AG04450 (cell line): ENCODE measurements around the gene LENEP. TPM values are rescaled to one million over a fixed set of nuclear protein-coding genes. Genes with fewer than 3 reads are reported as not detected.

Experiments used
- CTCF ChIA-PET: fragments of 300-600, 350-600 bp; formaldehyde crosslinking; extraction: SDS; loops from one replicate; lab custom pipeline; 2022; ENCODE audit warnings: antibody characterized with exemption, inconsistent platforms; lab: Charles Lee
- POLR2A ChIA-PET: fragments of 350-600 bp; formaldehyde crosslinking; extraction: SDS; loops from one replicate; lab custom pipeline; 2021; ENCODE audit warnings: antibody characterized with exemption, inconsistent platforms; lab: Yijun Ruan, JAX
- DNase-seq: peaks from one replicate; pipeline ENCODE4 v3.0.0-alpha.2; 2011; ENCODE audit warnings: low read depth, low spot score
- H3K27ac ChIP-seq: one replicate; pipeline ENCODE4 v1.5.1; 2012; ENCODE audit warnings: low read depth, low read length, control low read depth
- H3K27me3 ChIP-seq: one replicate; pipeline ENCODE4 v1.6.0; 2012; ENCODE audit warnings: low read length; ENCODE audit not compliant: control insufficient read depth, insufficient read depth
- H3K4me3 ChIP-seq: 2 replicates; pipeline ENCODE4 v1.5.1; 2011; ENCODE audit warnings: mild to moderate bottlenecking, low read depth, low read length, control low read depth
- H3K9me3 ChIP-seq: 2 replicates; pipeline ENCODE4 v1.5.1; 2012; ENCODE audit warnings: low read length; ENCODE audit not compliant: control insufficient read depth, insufficient read depth
- CTCF ChIP-seq: IDR thresholded peaks from 2 replicates; pipeline ENCODE4 v1.5.1; 2011; ENCODE audit warnings: low read depth, low read length, control low read depth, inconsistent platforms
- polyA plus RNA-seq: library from polyadenylated mRNA; depleted of rRNA; stranded (reverse); fragments of >200 nt; gene quantifications from 2 replicates; pipeline ENCODE4 v1.2.3, GENCODE V29; 2011

LENEP gene
- polyA plus RNA-seq, 1 experiment: not detected

GRCh38 chr1:155000726-155001424 is 7.5 kb downstream of the LENEP start:
- H3K27ac ChIP-seq: peak overlapping the region; percentile 84
- H3K9me3 ChIP-seq: no peaks in the 10 kb centered on the region; the same call in 1 of the 2 replicates
- H3K4me3 ChIP-seq: peak overlapping the region; percentile 76
- POLR2A ChIA-PET: interaction anchor here (1.3 to 2.0 kb wide), 2 partner anchors 30 to 40 kb away, joined by 4 read pairs; partner anchors contain the start of gene SHC1
- H3K27me3 ChIP-seq: no peaks in the 10 kb centered on the region
- CTCF ChIA-PET: interaction anchor here (0.5 to 2.5 kb wide), 6 partner anchors 14 to 46 kb away, joined by 3 to 20 read pairs (median 4); partner anchors contain the start of gene PBXIP1
- DNase-seq: peak; percentile 52
- TF ChIP-seq CTCF: no peak; the same call in none of the 2 replicates

GRCh38 chr1:155001425-155001674 is 8.0 kb downstream of the LENEP start:
- peak overlapping the region; percentile 84 for H3K27ac ChIP-seq
- no peak for DNase-seq
- H3K27me3 ChIP-seq: no peaks in the 10 kb centered on the region
- H3K4me3 ChIP-seq: peak overlapping the region; percentile 76
- CTCF ChIA-PET: interaction anchor here (0.5 to 0.6 kb wide), 2 partner anchors 15 to 20 kb away, joined by 3 read pairs; no protein-coding TSS in a partner anchor
- POLR2A ChIA-PET: interaction anchor here (1.3 kb wide), 1 partner anchor 31 kb away, joined by 4 read pairs; the partner anchor contains the start of gene SHC1
- no peak for TF ChIP-seq CTCF
- no peaks in the 10 kb centered on the region; the same call in 1 of the 2 replicates for H3K9me3 ChIP-seq

GRCh38 chr1:155001675-155002463 is 8.5 kb downstream of the LENEP start:
- Histone ChIP-seq H3K27me3 (no peaks in the 10 kb centered on the region), H3K27ac (peak overlapping the region; percentile 84), H3K9me3 (no peaks in the 10 kb centered on the region; the same call in 1 of the 2 replicates), H3K4me3 (peak overlapping the region; percentile 94)
- TF ChIP-seq CTCF: peak; percentile 68
- POLR2A ChIA-PET: interaction anchor here (1.3 kb wide), 1 partner anchor 31 kb away, joined by 4 read pairs; the partner anchor contains the start of gene SHC1
- peak; percentile 97 for DNase-seq
- CTCF ChIA-PET: interaction anchor here (0.6 to 1.0 kb wide), 4 partner anchors 16 to 44 kb away, joined by 3 to 7 read pairs (median 4); no protein-coding TSS in a partner anchor

GRCh38 chr1:155002464-155003226 is 9.3 kb downstream of the LENEP start, which contains the start of gene ZBTB7B:
ZBTB7B (plus strand) TSS chr1:155002802; CDS start chr1:155014661, 11,859 bp downstream.
- DNase-seq: no peak
- CTCF ChIA-PET: interaction anchor here (0.6 to 1.0 kb wide), 4 partner anchors 15 to 43 kb away, joined by 3 to 7 read pairs (median 4); no protein-coding TSS in a partner anchor
- H3K27me3 ChIP-seq: no peaks in the 10 kb centered on the region
- H3K4me3 ChIP-seq: peak within 1 kb of the TSS; percentile 94
- POLR2A ChIA-PET: interaction anchor here (1.3 kb wide), 1 partner anchor 15 kb away, joined by 4 read pairs; no protein-coding TSS in a partner anchor
- TF ChIP-seq CTCF: no peak
- peak within 1 kb of the TSS; percentile 84 for H3K27ac ChIP-seq
- no peaks in the 10 kb centered on the region; the same call in 1 of the 2 replicates for H3K9me3 ChIP-seq
